Astrocyte (in vitro differentiated cells and primary cell): ENCODE results near the gene TBC1D2.

ENCODE experiments used
- EZH2 ChIP-seq: IDR thresholded peaks from 2 replicates; pipeline ENCODE4 v1.6.1; 2012; ENCODE audit warnings: mild to moderate bottlenecking, low read length, inconsistent platforms; ENCODE audit not compliant: insufficient read depth
- TF ChIP-seq, protein P1 (sequence below): IDR thresholded peaks from 2 replicates; pipeline ENCODE4 v1.5.1; 2011; ENCODE audit warnings: low read depth, mild to moderate bottlenecking, inconsistent platforms, low read length, moderate library complexity; ENCODE audit not compliant: insufficient read depth

GRCh38 chr9:98232926-98233325 is 22.5 kb downstream of the TBC1D2 start:
- TF ChIP-seq EZH2: no peak
- TF ChIP-seq, protein P1, sequence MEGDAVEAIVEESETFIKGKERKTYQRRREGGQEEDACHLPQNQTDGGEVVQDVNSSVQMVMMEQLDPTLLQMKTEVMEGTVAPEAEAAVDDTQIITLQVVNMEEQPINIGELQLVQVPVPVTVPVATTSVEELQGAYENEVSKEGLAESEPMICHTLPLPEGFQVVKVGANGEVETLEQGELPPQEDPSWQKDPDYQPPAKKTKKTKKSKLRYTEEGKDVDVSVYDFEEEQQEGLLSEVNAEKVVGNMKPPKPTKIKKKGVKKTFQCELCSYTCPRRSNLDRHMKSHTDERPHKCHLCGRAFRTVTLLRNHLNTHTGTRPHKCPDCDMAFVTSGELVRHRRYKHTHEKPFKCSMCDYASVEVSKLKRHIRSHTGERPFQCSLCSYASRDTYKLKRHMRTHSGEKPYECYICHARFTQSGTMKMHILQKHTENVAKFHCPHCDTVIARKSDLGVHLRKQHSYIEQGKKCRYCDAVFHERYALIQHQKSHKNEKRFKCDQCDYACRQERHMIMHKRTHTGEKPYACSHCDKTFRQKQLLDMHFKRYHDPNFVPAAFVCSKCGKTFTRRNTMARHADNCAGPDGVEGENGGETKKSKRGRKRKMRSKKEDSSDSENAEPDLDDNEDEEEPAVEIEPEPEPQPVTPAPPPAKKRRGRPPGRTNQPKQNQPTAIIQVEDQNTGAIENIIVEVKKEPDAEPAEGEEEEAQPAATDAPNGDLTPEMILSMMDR: no peak
